AG08396 (cell line): ENCODE results near the gene LACTBL1.
"Not testable (repeated sequence)": the region's sequence is repeated elsewhere in the genome, so short reads cannot be mapped to it uniquely, and the experiment has no call there.

ENCODE experiments used
- DNase-seq: peaks from one replicate; pipeline ENCODE4 v3.0.0; 2012; ENCODE audit warnings: low spot score, mixed read lengths

LACTBL1 gene, protein sequence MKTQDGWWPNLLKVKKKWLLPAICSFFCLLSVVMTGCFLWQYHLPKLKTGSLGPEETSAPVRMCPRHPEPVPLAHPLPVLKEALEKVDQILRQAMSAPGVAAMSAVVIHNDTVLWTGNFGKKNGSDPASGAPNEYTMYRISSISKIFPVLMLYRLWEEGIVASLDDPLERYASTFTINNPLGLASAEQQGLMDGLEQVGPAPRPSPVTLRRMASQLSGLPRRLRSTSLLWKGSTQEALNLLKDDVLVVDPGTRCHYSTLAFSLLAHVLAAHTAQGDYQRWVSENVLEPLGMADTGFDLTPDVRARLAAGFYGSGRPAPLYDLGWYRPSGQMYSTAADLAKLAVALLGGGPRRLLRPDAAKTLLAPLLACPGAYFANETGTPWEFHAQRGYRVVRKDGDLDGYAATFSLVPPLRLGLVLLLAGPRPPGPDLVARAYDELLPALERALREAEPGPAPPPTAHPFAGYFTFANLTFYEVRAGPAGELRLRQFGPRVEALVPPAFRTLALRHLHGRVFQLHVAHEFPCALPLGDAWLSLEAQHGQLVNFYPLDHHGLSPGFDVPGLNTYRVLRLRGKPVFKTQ

DNA sequence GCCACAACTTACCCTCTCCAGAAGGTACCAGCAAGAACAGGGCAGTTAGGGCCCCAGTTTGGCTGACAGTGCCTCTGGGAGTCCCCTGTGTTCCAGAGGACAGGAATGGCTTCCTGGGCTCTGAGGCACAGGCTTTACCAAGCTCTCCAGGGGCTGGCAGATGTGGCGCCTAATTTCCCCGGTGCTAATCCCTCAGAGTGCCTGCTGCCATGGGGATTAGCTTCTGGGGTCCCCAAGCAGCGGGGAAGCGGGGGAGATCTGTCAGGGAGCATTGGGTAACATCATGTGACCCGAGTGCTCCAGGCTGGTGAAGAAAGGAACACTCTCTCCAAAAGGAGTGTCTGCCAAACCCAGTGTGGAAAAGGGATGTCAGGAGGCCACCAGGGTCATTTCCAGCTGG, at the start of gene LACTBL1:
LACTBL1 (minus strand) TSS at position 107 of the 400 bp plus-strand sequence. CDS start 550 bp downstream, outside the sequence.
- DNase-seq, result no peak

DNA sequence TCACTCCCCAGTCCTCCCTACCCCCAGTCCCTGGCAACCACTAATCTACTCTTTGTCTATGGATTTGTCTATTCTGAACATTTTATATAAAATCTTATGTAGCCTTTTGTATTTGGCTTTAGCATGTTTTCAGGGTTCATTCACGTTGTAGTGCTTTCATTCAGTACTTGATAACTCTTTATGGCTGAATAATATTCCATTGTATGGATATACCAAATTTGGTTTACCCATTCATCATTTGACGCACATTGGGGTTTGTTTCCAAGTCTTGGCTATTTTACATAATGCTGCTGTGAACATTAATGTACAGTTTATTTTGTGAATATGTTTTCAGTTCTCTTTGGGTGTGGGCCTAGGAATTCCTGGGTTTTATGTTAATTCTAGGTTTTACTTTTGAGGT, 49.2 kb upstream of the LACTBL1 start:
- no peak for DNase-seq

DNA sequence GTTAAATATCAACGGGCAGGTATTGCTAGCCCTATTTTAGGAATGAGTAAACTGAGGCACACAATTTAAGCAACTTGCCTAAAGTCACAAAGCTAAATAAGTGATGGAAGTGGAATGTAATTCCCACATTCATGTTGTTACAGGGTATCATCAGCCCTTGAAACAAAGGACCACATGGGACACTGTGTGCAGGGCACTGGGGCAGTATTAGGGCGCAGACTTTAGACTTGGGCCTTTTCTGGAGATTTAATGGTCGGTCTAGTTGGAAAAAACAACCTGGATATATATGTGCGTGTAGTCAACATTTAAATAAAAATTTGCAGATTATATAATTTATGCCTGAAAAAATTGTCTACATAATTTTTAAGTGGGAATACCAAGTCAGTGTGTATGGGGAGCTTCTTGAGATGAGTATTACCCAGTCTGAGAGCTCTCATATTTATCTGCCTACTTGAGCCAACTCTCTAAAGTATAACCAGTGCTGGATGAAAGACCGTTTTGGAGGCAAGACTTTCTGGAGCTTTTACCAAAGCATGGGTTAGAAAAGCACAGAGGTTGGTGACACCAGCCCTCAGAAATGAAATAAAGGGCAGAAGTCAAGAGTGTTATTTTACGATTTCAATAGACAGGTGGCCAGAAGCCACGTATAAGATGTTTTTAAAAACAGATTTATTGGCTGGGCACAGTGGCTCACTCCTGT, 48.2 kb upstream of the LACTBL1 start:
- DNase-seq, result peak; percentile 18

DNA sequence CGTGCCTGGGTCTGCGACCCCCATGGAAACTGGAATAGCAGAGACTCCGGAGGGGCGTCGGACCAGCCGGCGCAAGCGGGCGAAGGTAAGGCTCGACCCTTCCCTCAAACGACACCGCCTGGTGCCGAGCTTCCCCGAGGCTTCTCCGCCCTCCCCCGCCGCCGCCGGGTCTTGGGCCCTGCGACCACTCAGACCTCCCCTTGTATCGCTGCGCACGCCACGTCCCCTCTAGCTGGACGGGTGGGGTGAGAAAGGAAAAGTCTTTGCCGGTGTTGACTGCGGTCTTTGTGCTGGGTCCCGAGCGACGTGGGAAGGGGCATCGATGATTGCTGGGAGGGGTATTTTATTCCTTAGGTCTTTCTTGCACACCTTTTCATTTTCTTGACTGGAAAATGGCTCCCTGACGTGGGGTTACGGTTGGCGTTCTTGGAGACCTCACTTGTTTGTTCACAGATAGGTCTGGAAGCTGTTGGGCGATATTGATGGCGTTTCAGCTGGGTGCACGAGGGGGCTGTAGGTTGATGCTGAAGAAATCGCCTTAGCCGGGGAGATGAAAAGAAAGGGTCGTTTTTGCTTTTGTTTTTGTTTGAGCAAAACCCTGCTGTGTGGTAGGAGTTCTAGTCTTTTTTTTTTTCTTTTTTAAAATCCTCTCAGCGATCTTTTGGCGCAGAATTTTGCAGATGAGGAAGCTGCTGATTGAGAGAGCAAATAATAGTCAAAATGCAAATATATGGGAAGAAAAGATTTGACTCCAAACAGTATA, 47.4 kb upstream of the LACTBL1 start:
- peak; percentile 41 for DNase-seq

DNA sequence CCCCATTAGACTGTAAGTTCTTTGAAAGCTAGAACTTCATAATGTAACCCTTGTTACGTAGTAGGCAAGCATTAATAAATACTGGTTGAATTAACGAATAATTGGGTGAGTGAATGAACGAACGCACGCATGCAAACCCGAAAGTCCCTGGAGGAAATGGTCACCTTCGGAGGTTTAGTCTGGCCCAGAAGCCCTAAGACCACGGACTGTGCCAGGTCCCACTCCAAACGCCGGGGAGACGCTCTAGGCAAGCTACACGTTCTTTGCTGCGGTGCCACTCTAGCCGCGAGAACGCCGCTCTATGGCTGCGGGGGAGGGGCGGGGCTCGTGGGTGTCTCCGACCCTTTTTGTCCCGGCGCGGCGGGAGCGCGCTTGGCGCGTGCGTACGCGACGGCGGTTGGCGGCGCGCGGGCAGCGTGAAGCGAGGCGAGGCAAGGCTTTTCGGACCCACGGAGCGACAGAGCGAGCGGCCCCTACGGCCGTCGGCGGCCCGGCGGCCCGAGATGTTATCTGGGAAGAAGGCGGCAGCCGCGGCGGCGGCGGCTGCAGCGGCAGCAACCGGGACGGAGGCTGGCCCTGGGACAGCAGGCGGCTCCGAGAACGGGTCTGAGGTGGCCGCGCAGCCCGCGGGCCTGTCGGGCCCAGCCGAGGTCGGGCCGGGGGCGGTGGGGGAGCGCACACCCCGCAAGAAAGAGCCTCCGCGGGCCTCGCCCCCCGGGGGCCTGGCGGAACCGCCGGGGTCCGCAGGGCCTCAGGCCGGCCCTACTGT, 46.6 kb upstream of the LACTBL1 start, which contains the start of gene KDM1A:
KDM1A (plus strand) TSS at position 375 of the 769 bp plus-strand sequence; CDS start at position 504, 129 bp downstream.
- peak; percentile 96 for DNase-seq

DNA sequence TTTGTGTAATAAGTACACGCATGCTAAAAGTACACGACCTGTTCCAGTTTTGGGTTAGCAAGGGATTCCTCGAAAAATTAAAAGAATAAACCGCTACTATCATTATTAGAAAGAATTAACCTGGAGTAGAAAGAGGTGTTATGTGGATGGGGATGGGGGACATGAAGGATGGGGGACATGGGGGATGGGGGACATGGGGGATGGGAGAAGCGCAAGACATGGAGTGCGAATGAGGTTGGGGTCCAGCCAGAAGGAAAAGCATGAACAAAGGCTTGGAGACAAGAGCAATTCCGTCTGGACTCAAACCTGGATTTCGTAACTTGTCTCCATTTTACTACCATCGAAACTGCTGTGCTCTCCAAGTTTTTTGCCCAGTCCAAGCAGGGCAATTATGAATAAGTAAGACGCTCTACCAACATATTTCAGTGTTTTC, 46.0 kb upstream of the LACTBL1 start:
- DNase-seq, result peak; percentile 18

DNA sequence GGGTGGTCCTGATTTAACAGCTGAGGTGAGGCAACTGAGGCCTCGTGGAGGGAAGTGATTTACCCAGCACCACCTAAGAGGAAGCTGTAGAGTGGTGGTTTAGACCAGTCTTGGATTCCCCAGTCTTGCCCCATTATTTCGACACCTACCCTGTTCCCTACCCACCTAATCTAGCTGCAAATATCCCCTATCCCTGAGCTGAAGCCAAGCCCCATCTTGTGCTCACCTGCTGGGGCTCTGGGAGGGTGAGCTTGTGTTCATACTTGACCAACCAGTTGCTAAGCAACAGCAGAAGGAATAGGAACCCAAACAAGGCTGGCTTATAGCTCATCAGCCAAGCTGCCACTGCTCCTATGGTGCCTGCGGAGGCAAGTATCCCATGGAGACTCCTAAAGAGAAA, 41.0 kb upstream of the LACTBL1 start:
- no peak for DNase-seq

DNA sequence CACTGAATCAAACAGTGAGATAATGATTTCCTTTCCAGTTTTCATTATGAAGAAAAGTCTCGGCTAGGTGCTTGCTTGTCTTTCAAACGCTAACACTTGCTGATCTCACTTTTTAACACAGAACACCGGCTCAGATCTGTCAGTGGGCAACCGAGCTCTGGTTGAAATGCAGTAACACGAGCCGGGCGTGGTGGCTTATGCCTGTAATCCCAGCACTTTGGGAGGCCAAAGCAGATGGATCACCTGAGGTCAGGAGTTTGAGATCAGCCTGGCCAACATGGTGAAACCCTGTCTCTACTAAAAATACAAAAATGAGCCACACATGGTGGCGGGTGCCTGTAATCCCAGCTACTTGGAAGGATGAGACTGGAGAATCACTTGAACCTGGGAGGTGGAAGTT, 37.4 kb upstream of the LACTBL1 start:
- not testable (repeated sequence) for DNase-seq

DNA sequence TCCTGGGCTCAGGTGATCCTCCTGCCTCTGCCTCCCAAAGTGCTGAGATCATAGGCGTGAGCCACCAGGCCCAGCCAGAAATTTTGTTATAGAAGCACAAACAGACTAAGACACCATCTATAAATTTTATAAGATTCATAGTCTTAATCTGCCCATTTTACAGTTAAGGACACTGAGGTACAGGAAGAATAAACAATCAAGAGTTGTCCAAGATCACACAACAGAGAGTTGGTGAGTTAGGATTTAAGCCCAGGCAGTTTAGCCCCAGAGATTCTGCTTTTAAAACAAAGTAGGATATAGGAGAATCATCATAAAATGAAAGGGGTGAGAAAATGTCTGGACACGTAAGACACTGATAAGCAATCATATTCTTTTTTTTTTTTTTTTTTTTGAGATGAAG, 36.2 kb upstream of the LACTBL1 start:
- no peak for DNase-seq

DNA sequence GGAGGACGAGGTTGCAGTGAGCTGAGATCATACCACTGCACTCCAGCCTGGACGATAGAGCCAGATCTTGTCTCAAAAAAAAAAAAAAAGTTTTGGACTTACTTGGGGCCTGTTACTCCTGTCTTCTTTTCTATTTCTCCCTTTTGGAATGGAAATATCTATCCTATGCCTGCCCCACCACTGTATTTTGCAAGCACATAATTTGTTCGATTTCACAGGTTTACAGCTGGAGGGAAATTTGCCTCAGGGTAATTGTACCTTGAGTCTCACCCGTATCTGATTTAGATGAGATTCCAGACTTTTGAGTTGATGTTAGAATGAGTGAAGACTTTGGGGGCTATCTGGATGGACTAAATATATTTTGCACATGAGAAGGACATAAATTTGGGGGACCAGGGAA, 34.4 kb upstream of the LACTBL1 start:
- no peak for DNase-seq

DNA sequence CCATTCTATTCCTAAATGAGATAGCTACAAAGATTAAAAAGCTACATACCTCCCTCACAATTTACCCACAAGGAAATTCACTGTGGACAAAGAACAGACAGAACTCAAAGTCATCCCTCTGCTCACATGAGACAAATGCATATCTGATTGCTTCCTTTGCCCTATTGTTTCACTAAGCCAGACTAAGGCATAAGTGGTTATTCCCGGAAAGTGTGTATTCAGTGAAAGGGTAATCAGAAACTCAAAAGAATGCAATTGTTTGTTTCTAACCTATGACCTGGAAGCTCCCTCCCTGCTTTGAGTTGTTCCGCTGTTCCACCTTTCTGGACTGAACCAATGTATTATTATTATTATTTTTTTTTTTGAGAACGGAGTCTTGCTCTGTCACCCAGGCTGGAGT, 32.1 kb upstream of the LACTBL1 start:
- DNase-seq, result not testable (repeated sequence)

DNA sequence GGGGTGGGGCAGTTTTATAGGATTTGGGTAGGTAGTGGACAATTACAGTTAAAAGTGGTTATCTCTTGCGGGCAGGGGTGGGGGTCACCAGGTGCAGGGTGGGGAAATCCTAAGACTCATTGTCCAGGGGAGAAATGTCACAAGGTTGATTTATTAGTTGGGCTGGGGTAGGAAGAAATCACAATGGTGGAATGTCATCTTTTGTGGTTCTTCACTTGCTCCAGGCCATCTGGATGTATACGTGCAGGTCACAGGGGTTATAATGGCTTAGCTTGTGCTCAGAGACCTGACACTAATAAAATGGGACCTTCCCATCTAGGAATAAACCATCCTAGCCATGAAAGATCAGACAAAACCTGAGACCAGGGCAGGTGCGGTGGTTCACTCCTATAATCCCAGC, 31.4 kb upstream of the LACTBL1 start:
- DNase-seq, result no peak

DNA sequence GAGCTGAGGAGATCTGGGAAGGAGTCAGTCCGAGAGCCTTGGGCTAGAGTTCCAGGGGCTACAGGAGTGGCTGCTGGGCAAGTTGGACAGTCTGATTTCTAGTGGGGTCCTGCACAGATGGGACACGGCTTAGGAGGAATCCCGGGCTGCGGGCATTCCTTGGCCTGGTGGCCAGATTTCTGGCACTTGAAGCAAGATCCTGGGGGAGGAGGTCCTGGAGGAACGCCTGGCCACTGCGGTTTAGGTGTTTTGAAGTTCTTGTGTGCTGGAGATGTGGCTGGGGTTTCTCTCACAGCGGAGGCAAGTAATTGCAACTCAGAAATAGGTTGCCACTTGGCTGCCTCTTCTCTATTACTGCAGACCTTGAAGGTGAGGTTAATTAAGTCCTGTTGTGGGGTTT, 29.6 kb upstream of the LACTBL1 start:
- not testable (repeated sequence) for DNase-seq

DNA sequence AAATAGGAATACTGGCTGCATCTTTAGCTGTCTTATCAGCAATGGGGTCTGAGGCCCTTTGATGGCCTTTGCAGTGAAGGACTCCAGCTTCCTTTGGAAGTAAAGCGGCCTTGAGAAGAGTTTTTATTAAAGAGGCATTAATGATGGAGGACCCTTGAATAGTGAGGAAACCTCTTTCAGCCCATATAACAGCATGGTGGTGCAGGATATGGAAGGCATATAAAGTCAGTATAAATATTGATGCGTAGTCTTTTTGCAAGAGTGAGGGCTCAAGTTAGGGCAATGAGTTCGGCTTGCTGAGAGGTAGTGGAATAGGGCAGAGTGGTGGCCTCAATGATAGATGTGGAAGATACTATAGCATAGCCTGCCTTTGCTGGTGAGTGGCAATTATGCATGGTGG, 27.5 kb upstream of the LACTBL1 start:
- DNase-seq, result not testable (repeated sequence)

DNA sequence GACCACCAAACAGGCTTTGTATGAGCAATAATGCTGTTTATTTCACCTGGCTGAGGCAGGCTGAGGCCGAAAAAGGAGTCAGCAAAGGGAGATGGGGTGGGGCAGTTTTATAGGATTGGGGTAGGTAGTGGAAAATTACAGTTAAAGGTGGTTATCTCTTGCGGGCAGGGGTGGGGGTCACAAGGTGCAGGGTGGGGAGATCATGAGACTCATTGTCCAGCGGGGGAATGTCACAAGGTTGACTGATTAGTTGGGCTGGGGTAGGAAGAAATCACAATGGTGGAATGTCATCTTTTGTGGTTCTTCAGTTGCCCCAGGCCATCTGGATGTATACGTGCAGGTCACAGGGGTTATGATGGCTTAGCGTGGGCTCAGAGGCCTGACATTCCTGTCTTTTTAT, 24.9 kb upstream of the LACTBL1 start:
- DNase-seq, result not testable (repeated sequence)

DNA sequence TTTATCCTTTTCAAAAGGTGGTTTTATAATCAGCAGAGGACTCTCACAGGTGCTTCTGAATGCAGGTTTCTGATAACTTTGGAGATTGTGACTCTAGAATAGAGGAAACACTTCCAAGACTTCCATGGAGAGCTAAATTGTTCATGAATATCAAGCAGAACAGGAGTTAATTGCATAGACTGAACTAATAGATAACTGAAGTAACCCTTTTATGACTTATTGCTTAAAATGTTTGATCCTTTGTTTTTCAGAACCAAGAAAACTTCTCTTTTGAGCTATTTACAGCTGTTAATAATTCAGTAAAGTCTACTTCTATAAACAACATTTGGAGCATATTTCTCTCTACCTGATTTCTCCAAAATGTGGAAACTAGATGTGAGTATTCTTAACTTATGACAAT, 23.1 kb upstream of the LACTBL1 start:
- no peak for DNase-seq

DNA sequence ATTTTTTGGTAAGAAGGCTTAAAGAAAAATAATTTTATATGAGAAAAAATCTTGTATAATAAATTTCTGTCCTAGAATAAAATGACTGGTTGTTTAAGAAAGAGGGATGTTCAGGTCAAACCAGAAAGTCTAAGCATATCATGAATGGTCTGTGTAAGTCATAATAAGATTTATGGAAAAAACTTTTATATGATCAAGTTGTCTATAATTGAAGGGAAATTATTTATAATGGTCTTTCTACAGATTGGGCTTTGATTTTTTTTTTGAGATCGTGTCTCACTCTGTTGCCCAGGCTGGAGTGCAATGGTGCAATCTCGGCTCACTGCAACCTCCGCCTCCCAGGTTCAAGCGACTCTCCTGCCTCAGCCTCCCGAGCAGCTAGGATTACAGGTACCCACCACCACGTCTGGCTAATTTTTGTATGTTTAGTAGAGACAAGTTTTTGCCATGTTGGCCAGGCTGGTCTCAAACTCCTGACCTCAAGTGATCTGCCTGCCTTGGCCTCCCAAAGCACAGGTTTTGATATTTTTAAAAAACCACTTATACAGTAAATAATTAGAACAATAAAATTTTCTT, 20.6 kb upstream of the LACTBL1 start:
- DNase-seq, result not testable (repeated sequence)

DNA sequence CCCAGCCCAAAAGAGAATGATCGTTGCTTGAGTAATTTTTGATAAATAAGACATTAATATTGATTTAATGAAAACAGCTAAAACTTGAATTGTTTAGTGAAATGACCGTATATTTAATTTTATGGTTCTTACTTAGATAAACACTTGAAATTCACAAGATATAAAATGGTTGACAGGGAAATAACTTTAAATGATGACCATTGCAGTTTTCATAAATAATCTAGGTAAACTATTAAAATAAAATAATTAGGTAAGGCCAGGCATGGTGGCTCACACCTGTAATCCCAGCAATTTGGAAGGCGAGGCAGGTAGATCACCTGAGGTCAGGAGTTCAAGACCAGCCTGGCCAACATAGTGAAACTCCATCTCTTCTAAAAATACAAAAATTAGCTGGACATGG, 19.7 kb upstream of the LACTBL1 start:
- not testable (repeated sequence) for DNase-seq

DNA sequence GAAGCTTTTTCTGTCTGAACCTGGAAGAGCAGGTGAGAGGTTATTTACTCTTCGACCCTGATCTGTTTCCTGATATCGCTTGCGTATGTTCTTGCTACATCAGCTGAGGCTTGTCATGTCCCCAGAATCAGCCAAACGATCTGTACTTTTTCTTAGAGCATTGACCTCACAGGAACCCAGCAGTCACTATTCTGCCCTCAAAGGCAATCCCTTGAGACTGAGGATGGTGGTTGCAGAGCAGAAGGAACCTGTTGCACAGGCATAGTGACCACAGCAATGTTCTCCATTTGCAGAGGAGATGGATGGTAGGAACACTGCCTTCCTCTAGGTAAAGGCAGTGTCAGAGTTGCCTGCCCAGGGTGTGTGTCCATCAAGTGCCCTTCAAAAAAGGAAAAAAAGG, 11.3 kb upstream of the LACTBL1 start:
- DNase-seq, result no peak

DNA sequence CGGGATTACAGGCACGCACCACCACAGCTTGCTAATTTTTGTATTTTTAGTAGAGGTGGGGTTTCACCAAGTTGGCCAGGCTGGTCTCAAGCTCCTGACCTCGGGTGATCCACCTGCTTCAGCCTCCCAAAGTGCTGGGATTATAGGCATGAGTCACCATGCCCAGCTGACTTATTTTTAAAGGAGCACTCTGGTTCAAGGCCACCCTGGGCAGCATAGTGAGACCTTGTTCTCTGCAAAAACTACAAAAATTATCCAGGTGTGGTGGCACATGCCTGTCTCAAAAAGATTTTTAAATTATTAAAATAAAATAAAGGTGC, 7.8 kb upstream of the LACTBL1 start:
- DNase-seq, result not testable (repeated sequence)

DNA sequence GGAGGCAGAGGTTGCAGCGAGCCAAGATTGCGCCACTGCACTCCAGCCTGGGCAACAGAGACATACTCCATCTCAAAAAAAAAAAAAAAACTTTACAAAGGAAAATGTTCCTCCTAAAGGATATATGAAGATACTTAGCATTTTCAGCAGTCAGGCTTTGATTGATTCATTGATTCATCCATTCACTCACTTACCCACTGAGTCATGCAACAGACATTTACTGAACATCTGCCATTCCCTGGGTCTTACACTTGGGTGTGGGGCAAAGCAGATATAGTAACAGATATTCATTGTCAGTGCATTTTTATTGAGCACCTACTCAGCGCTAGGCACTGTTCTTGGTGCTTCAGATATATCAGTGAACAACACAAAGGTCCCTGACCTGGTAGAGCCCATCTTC, 5.6 kb upstream of the LACTBL1 start:
- no peak for DNase-seq
